HG02981 (cell line): ENCODE data around the gene NEDD4L.

Source experiments
- ATAC-seq: cut with Tn5 transposase; IDR thresholded peaks from one replicate; pipeline ENCODE4 v1.9.1; 2021; ENCODE audit warnings: mild to moderate bottlenecking, moderate library complexity; ENCODE audit not compliant: unreplicated experiment

NEDD4L gene

DNA sequence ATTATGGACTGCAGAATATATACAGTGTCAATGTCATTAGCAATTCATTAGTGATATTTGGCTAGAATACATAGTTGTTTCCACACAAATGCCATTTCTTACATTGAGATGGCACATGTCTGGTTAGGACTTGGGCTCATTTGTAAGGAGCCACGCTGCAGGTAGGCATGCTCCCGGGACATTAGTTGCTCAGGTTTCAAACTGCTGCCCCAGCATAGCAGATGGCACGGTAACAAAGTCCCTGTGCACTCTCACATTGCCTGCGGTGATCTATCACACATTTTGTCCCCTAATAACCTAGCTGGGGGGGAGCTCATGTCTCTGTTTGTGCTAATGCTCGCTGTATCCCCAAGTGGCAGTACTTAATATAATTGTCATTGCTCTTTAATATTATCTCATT, 185.1 kb downstream of the NEDD4L start:
- no peak for ATAC-seq

DNA sequence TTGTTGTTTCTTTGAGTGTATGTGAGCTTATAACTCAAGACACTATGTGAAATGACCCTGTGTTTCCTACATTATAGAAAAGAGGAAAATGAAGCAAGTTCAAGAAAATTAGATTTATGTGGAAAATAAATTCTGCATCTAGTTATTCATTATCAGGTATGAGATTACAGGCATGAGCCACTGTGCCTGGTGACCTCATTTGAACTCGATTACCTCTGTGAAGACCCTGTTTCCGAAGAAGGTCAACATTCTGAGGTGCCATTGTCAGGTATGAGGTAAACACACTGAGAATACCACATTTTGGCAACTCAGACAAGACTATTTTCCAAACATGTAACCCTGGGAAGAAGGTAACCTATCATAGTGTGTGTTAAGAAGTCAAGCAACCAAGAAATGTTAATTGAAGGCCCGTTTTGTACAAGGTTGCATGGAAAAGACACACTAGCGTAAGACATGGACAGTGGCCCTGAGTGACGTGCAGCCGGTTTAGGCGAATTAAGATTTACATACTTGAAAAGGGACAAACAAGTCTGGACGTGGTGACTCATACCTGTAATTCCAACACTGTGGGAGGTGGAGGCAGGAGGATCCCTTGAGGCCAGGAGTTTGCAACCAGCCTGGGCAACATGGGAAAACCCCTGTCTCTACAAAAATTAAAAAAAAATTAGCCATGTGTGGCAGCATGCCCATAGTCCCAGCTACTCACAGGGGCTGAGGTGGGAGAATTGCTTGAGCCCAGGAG, 186.6 kb downstream of the NEDD4L start:
- peak; percentile 53 for ATAC-seq

DNA sequence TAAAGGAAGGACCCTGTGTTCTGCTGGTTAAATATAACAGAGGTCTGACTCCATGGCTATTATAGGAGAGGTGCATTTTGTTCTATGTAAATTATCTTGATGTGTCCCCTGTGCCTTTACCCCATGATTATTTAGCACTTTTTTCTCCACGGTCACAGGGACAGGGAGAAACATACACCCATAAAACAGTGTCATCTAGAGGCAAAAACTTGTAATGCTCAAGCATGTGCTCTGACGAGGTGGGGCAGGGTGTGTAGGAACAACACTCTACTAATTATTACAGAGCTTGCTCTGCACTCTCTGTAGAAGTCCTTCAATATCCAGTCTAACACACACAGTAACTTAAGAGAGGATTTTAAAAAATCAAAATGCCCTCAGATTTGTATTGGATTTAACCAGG, 187.9 kb downstream of the NEDD4L start:
- ATAC-seq: no peak

DNA sequence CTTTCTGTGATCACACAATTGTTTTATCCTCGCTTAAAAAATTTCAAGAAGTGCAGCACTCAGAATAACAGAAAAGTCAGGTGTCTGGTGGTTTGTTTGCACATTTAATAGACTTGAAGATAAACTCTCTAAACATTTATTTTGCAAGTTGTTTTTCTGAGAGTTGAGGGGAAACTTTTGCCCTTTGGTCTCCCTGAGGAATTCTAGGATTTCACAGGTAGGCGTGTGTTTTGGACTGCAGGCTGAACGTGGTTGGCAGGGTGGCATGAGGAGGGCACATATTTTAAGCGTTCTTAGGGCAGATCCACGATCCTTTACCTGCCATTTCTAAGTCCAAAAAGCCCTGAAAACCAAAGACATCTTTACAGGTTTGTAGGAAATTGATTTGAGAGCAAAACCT, 188.6 kb downstream of the NEDD4L start:
- ATAC-seq: no peak

DNA sequence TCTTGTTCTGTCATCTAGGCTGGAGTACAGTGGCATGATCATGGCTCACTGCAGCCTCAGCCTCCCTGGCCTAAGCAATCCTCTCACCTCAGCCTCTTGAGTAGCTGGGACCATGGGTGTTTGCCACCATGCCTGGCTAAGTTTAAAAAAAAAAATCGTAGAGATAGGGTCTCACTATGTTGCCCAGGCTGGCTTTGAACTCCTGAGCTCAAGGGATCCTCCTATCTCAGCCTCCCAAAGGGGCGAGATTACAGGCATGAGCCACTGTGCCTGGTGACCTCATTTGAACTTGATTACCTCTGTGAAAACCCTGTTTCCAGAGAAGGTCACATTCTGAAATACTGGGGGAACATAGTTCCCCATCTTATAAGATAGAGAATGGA, 190.3 kb downstream of the NEDD4L start:
- ATAC-seq: no peak

DNA sequence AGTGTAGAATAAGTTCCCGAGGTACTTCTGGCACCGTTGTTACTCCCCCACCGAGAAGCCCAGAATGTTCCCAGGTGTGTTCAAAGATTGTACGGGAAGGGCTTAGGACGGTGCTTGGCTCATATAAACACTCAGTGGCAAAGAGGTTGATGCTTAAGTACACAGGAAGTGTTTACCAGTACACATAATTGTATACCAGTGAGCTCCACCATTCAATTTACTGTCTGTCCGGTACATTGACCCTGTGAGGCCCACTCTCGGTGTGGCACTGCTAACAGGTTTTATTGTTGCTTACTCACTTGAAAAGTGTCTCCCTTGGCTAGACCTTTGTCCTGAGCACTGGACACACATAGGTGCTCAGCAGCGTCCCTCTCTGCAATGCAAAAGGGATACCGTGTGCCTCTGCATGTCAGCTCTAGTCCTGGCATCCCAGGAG, 191.0 kb downstream of the NEDD4L start:
- no peak for ATAC-seq

DNA sequence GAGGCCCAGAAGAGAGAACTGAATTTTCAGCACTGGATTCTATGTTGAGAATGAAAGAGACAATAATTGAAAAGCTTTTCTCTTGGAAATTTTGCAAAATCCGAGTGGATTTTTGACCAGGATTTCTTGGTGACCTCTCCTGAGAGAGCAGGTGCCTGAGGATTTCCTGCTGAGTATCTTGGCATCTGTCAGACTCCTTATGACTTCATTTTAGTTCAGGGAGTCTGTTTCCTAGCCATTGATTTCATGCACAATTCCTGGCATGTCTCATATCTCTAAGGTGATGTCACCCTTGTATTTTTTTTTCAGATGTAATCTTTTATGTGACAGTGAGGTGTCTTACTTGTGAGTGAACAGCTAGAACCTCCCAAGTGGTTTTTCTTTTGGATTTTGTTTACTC, 195.9 kb downstream of the NEDD4L start:
- ATAC-seq: no peak

DNA sequence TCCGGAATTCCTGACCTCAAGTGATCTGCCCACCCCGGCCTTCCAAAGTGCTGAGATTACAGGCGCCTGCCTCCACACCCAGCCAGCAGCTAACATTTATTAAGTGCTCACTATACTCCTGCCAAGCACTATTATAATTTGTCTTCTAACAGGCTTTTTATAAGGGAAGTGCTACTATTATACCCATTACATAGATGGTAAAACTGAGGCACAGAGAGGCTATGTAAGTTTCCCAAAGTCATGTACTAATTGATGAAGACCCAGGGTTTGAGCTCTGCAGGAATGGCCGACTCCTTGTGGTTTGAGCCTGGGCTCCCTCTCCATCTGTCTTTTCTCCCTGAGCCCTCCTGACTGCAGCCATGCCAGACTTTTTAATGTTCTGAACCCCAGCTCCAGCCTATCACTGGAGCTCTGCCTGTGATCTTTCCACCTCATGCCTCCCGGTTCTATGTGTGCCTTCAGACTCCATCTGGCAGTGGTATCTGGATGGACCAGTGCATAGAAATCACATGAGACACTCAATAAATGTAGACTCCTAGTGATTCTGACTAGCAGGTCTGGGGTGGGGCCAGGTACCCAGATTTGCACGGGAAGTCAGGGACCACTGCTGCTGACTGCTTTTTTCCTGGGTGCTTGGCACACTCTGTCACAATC, 197.1 kb downstream of the NEDD4L start:
- ATAC-seq: no peak

DNA sequence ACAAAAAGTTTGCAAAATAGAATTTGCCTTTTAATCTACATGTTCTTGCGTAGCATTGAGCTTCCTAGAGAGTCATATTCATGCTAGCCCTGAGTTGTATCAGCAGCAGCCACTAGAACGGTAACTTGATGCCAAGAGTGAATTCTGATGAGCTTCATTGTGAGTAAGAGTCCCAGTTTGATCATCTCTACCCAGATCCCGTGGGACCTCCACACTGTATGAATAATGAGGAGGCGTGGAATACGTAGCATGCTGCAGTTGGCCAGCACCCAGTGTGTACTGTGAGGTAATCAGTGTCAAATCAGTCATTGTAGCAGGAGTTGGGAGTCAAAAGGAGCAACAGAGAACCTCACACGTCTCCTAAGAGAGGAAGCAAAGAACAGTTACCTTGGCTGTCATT, 197.9 kb downstream of the NEDD4L start:
- ATAC-seq: no peak

DNA sequence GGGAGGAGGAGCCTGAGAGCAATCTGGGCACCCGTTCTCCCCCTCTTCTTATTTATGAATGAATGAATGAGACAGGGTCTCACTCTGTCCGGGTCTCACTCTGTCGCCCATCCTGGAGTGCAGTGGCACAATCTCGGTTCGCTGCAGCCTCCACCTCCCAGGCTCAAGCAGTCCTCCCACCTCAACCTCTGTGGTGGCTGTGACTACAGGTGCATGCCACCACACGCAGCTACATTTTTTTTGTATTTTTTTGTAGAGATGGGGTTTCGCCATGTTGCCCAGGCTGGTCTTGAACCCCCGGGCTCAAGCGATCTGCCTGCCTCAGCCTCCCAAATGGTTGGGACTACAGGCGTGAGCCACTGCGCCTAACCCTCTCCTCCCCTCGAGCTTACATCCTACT, 198.4 kb downstream of the NEDD4L start:
- no peak for ATAC-seq

DNA sequence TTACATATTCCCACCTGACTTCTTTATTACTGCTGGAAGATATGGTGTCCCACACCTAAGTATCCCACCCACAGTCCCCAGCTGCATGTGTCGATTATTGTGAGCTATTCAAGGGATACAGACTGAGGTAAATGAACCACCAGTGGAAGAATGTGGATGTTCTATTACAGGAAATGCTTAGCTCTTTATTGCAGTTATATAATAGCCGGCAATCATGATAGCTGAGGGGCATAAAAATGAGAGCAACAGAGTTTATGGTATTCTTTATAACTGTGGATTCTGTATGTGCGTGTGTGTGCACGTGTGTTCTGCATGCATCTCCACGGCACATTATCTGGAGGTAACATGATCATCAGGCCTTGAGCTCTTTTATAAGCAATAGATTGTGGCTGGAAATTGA, 198.9 kb downstream of the NEDD4L start:
- no peak for ATAC-seq

DNA sequence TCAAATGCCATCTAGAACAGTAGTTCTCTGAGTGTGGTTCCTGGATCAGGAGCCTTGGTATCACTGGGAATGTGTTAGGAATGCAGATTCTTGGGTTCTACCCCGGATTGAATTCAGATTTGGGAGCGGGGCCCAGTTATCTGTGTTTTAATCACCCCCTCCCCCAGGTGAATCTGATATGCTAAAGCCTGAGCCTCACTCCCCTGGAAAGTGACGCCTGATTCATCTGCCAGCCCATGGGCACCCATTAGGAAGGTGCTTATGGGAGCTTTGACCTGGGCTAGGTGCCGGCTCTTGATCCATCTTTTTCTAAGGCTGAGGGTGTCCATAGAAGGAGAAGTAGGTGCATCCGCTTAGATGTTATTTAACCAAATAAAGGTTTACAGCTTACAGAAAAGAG, 199.4 kb downstream of the NEDD4L start:
- ATAC-seq: no peak

DNA sequence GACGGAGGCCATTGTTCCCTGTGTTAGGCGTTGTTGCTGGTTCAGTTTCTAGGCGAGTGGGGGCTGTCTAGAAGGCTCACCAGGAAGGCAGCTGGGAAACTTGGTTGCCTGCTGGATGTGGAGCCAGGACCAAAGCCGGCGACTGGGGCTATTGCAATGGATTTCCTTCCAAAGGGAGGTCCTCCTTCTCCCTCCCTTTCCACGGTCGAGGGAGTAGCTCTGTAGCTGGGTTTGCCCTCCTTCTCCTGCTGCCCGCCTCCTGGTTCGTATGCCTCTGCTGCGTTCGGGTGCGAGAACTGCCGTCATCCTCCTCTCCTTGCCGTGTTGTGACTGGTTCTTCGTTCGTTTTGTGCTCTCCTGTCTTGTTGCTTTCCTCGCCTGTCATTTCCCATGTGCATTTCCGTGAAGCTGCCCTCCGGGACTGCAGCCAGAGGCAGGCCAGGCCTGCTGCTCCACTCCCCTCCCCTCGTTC, 203.4 kb downstream of the NEDD4L start:
- no peak for ATAC-seq

DNA sequence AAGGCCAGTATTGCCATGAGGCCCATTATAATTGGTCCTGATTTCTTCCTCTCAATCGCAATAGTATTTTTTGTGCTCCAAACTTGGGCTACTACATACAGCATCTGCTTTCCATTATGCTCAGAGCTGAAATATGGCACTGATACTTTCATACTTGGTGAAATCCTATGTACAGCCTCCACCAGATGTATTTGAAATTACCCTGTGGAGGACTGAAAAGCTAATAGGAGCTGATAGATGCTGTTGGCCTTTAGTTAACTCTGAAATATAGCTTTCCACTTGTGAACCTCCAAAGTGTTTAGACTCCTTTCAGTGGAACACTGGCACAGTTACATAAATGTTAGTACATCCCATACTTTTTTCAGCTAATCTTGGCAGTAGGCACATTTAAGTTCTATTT, 205.7 kb downstream of the NEDD4L start:
- no peak for ATAC-seq

DNA sequence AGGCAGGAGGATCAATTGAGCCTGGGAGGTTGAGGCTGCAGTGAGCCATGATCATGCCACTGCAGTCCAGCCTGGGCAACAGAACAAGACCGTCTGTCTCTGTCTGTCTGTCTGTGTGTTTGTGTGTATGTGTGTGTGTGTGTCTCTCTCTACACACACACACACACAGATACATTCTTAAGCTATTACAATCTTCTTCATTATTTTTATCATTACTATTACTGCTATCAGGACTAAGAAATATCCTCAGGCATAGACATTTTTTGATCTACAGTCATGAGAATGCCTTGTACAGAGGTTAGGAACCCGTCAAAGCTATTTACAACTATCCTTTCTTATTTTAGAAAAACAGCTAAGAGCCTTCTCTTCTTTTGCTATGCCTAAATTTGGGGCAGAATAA, 207.4 kb downstream of the NEDD4L start:
- no peak for ATAC-seq

DNA sequence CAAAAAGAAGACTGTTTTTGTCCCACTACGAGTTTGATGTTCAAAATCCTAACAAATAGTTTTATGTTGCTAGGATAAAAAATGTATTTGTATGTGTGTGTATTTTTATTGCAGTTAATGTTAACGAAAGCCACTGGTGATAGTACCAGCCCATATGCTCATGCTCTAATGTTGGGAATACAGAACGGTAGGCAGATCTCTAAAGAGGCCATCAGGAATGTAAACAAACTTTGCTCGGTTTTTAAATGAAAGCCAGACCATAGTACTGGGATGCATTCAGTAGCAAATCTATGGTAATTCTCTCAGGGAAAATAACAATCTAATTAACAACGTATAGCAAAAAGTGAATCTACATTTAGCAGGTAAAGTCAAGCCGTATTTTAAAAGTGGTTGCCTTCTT, 208.1 kb downstream of the NEDD4L start:
- ATAC-seq: no peak

DNA sequence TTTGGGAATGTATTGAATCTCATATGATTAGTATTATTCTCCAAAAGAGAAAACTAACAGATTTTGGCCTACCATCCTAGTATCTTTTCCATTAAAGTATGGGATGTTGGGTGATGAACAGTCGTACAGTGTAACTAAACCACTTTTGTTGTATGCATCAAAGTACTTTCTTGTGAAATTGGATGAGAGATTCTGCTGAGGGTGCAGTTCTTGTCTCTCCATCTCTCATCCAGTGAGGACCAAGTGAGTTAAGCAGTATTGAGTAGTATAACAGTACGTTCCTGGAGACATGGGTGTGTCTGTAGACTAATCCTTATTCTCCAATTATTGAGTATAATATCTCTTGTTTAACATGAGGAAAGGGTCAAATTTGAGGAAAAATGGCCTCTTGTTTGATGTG, 209.3 kb downstream of the NEDD4L start:
- no peak for ATAC-seq

DNA sequence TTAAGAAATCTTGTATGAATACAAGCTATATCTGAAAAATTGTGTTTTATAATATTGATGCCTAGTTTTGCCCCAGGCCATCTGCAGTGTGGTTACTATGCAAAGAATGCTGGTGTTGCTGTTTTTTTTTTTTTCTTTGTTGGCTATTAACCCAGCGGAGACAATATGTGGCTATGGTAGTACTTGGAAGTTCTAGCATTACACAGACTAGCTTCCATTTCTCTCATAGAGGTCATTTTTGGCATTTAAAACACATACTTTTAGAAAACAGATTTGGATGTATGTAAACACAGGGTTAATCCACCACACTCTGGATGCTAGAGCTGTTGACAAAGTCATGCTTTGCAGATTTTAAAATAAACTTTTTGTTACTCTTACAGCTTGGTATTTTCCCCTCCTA, 209.8 kb downstream of the NEDD4L start:
- ATAC-seq: no peak

DNA sequence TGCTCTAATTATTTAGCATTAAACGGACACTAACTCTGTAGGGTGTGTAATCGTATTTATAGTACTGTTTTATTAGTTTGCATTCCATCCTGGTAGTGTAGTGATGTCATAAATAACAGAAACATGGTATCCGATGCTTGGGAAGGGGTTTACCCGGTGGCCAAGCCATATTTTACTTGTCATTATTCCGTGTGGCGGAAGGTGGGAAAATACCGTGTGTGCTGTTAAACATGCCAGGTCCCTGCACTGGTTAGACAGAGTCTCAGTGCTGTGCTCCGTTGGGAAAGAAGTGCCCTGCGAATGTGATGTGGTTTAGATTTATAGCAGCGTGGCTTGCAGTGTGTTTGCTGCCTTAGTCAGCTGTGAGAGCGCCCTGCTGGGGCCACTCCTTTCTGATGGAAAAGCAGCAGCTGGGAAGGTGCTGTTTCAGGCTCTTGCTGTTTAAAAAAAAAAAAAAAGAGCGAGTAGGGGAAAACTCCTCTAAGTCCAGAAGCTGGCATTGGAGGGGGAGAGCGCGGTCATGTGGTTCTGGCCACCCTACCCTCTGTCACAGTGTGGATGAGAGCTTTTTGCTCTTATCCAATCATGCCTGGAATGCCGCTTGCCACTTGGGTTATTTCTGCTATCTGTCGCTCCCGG, 211.0 kb downstream of the NEDD4L start:
- ATAC-seq: no peak

DNA sequence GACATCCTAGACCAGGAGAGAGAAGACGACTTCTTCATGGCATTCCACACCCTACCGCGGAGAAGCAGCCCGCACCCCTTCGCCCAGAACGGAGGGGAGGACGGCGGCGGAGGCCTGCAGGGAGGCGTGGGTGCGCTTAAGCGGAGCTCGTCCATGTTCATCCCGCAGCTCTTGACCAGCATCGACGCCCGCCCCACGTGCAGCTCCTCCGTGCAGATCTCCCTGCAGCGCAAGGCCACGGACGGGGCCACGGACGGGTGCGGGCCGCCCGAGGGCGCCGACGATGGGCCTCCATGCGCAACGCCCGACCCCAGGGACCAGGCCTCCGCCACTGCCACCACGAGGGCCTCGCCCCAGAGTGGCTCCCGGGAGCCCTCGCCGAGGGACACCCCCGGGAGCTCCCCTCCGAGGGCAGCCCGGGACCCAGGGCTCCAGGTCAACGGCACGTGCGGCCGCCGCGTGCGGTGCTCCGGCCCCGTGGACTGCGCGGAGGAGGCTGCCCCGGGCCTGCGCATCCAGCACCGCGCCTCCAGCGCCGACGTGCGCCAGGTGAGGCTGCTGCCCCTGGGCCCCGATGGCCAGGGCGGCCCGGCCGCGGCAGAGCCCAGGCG, 211.8 kb downstream of the NEDD4L start:
- no peak for ATAC-seq

DNA sequence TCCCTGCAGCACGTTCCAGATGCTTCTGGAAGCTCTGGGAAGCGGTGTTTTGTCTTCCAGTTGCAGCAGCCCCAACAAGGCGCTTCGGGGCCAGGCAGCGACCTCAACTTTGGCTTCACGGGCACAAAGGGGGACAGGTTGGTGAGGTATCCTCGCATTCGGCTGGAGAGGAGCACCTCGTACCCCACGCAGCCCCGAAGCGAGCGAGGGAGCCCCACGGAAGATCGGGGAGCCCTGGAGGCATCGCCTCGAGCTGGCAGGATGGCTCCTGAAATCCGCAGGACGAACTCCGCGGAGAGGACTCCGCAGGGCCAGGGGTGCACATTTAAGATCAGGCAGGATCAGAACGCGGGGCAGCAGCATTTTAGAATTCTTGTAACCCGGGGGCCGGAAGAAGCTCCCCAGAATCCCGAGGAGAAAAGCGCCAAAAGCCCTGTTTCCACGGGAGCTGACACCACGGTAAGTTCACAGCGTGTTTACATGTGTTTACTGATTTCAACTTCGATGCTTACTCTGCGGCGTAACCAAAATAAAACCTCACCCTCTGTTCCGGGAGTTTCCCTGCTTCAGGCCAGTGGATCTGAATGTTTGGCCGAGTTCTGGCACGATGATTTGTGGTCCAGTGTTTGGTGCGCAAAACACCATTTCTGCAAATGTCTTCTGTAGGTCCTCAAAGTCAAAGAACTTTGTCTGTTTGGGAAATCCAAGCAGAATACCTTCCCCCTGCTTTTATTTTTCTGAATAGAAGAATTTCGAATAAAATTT, 212.5 kb downstream of the NEDD4L start:
- no peak for ATAC-seq
